GM21576 (cell line): ENCODE results near the gene ARHGDIB.

Experiments
- ATAC-seq: cut with Tn5 transposase; IDR thresholded peaks from one replicate; pipeline ENCODE4 v1.9.1; 2021; ENCODE audit warnings: mild to moderate bottlenecking, moderate library complexity; ENCODE audit not compliant: unreplicated experiment

ARHGDIB gene

GRCh38 chr12:14961466-14962152, at the start of gene ARHGDIB:
TSS of gene ARHGDIB (minus strand) at chr12:14961601. CDS start at chr12:14950712, 10,889 bp downstream.
- peak; percentile 67 for ATAC-seq

GRCh38 chr12:15011162-15011561, 49.8 kb upstream of the ARHGDIB start:
- no peak for ATAC-seq

- ATAC-seq, result no peak
Observed at GRCh38 chr12:15007551-15007950, 46.1 kb upstream of the ARHGDIB start.

- ATAC-seq, result no peak
Observed at GRCh38 chr12:15005064-15005463, 43.7 kb upstream of the ARHGDIB start.

GRCh38 chr12:15004421-15004820, 43.0 kb upstream of the ARHGDIB start:
- no peak for ATAC-seq

GRCh38 chr12:15001733-15002382, 40.5 kb upstream of the ARHGDIB start:
- no peak for ATAC-seq

GRCh38 chr12:15000575-15000974, 39.2 kb upstream of the ARHGDIB start:
- ATAC-seq, result no peak

GRCh38 chr12:14999695-15000365, 38.4 kb upstream of the ARHGDIB start:
- no peak for ATAC-seq

- ATAC-seq, result no peak
Observed at GRCh38 chr12:14999021-14999694, 37.8 kb upstream of the ARHGDIB start.

- no peak for ATAC-seq
Observed at GRCh38 chr12:14997998-14998397, 36.6 kb upstream of the ARHGDIB start.

- ATAC-seq, result no peak
Observed at GRCh38 chr12:14995583-14996425, 34.4 kb upstream of the ARHGDIB start.

- no peak for ATAC-seq
Observed at GRCh38 chr12:14994610-14995009, 33.2 kb upstream of the ARHGDIB start.

- ATAC-seq, result no peak
Observed at GRCh38 chr12:14993537-14994266, 32.3 kb upstream of the ARHGDIB start.

- ATAC-seq, result no peak
Observed at GRCh38 chr12:14993117-14993516, 31.7 kb upstream of the ARHGDIB start.

- no peak for ATAC-seq
Observed at GRCh38 chr12:14992673-14993072, 31.3 kb upstream of the ARHGDIB start.

GRCh38 chr12:14991069-14991468, 29.7 kb upstream of the ARHGDIB start:
- no peak for ATAC-seq

- ATAC-seq, result peak; percentile 53
Observed at GRCh38 chr12:14989790-14990189, 28.4 kb upstream of the ARHGDIB start.

- ATAC-seq, result no peak
Observed at GRCh38 chr12:14988035-14988434, 26.6 kb upstream of the ARHGDIB start.

GRCh38 chr12:14986449-14986848, 25.0 kb upstream of the ARHGDIB start:
- ATAC-seq, result no peak

GRCh38 chr12:14984766-14985285, 23.4 kb upstream of the ARHGDIB start:
- no peak for ATAC-seq
